Astrocyte (in vitro differentiated cells and primary cell): Measurements from ENCODE around the gene TLR9.

Experiments used
- EZH2 ChIP-seq: IDR thresholded peaks from 2 replicates; pipeline ENCODE4 v1.6.1; 2012; ENCODE audit warnings: mild to moderate bottlenecking, low read length, inconsistent platforms; ENCODE audit not compliant: insufficient read depth
- TF ChIP-seq, protein P1 (sequence below): IDR thresholded peaks from 2 replicates; pipeline ENCODE4 v1.5.1; 2011; ENCODE audit warnings: low read depth, mild to moderate bottlenecking, inconsistent platforms, low read length, moderate library complexity; ENCODE audit not compliant: insufficient read depth

DNA sequence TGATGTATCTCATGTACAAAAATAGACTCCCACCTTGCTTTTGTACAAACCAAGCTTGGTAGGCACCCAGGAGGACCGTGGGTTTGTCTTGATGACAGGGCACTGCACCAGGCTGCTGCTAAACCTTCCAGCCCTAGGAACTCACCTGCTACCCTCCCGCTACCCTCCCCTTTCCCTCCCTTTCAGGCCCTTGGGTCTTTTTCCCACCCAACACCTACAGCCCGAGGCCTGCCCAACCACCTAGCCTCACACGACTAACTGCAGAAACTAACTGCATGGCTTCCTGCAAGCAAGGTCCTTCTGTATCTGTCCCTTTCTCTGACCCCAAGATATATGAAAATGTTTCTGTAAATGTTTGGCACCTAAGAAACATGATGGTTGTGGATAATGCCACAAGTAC lies 31.2 kb upstream of the TLR9 start:
- TF ChIP-seq, protein P1, sequence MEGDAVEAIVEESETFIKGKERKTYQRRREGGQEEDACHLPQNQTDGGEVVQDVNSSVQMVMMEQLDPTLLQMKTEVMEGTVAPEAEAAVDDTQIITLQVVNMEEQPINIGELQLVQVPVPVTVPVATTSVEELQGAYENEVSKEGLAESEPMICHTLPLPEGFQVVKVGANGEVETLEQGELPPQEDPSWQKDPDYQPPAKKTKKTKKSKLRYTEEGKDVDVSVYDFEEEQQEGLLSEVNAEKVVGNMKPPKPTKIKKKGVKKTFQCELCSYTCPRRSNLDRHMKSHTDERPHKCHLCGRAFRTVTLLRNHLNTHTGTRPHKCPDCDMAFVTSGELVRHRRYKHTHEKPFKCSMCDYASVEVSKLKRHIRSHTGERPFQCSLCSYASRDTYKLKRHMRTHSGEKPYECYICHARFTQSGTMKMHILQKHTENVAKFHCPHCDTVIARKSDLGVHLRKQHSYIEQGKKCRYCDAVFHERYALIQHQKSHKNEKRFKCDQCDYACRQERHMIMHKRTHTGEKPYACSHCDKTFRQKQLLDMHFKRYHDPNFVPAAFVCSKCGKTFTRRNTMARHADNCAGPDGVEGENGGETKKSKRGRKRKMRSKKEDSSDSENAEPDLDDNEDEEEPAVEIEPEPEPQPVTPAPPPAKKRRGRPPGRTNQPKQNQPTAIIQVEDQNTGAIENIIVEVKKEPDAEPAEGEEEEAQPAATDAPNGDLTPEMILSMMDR: no peak
- no peak for TF ChIP-seq EZH2
